Activated T-cell treated with anti-CD3 and anti-CD28 coated beads for 24 hours (primary cell): ENCODE data around the gene GPN2.
"Not testable (repeated sequence)": the region's sequence is repeated elsewhere in the genome, so short reads cannot be mapped to it uniquely, and the experiment has no call there.

ENCODE experiments used
- DNase-seq: peaks from one replicate; pipeline ENCODE4 v3.0.0-alpha.2; 2020; ENCODE audit warnings: low read depth

Gene GPN2

DNA sequence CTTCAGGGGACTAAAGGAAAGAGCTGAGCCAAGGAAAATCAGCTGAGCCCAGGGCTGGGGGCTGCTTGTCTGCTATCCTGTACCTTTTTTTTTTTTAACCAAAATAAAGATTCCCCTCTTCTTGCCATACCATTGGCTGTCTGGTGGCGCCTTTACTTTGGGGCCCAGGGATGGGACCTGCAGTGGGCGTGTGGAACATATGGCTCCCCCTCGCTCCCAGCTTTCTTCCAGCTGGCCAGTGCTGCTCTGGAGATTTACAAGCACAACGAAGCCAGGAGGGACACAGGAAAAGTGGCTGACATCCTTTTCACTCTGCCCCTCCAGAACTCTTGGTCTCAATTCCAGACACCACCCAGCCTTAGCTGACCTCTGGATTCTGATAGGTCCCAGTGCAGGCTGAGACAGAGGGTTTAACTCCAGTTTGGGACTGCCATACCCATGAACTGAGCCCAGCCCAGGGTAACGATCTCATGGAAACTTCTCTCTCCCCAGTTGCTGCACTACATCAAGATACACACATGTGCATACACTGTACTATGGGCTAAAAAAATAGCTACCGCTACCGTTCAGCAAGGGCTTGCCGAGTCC is 32.5 kb downstream of the GPN2 start:
- DNase-seq = no peak

DNA sequence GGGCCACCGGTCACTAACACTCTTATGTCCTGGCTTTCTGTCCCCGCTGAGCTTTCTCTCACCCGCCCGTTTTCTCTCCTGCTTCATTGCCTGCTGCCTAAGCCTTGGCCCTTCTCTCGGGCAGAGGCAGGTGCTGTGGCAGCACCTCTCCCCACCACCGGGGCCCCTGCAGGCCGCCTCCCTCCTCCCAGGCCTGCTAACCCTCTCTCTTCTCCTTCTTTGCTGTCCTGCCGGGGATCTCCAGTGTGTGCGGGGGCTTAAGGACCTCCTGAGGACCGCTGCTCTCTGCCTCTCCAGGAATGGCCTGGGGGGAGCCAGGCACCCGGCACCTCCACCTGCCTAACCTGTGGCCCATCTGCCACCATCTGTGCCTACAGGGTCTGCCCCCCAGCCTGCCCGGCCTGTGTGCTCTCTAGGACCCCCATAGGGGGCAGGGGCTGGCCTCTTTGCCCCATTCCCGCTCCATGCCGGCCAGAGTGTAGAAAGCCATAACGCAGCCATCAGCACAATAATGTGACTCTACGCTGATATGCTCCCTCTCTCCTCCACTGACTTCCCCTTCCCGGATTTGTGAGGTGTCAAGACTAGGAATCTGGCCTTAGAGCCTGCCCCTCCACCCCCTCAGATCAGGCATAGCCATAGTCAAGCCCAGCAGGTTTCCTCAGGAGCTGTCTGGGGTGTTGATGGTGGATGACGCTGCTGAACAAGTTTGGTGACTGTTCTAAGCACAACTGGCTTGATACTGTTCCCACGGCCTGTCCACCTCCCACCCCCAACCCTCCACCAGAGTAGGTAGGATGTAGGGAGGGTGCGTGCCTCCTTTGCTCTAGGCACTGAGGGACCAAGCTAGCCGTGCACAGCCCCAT is 33.2 kb downstream of the GPN2 start:
- no peak for DNase-seq

DNA sequence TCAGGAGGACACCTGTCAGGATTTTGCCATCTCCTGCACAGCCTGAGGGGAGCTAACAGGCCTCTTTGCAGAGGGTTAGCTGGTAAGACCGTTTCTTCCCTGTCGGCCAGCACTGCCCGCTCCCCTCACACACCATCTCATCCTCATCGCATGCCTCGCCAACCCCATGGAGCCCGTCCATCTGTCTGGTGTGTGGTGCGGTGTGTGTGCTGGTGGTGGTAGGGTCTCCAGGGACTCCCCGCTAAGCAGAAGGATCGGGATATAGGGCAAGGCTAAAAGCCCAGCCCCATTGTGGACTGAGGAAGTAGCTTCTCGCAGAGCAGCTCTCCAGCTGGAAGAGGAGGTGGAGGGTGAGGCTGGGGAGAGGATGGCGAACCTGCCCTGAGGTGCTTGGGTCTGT is 33.9 kb downstream of the GPN2 start:
- no peak for DNase-seq

DNA sequence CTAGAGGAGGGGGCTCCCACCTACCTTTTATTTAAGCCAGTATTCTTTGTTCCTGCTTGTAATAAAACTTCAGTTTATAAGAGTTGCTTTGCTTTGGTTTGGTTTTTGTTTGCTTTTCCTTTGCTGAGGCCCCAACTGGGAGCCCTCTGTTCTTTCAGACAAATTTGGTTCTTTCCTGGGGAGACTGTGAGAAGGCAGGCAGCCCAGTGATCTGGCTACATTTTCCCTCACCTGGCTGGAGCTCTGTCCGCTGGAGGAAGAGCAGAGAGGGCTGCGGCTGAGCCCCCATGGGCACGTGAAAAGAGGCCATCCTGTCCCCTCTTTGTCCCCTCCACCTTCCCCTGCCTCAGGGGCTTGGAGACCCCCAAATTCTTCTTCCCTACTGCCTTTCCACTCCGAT is 34.4 kb downstream of the GPN2 start:
- DNase-seq = no peak

DNA sequence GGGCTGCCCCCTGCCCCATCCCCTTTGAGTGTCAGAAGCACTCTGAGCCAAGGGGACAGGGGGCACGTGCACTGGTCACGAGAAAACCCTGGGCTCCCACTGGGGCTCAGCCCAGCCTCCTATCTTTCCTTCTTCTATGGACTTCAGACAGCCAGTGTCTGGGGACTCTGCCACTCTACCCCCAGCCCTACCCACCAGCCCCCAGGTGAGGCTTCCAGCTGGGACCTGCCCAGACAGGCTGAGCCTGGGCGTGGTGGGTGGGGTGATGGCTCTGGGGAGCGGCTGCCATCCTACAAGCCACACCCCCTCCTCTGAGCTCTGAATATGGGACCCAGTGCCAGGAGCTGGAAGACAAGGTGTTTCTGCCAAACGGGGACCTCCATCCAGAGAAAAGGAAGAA is 35.2 kb downstream of the GPN2 start:
- DNase-seq = no peak

DNA sequence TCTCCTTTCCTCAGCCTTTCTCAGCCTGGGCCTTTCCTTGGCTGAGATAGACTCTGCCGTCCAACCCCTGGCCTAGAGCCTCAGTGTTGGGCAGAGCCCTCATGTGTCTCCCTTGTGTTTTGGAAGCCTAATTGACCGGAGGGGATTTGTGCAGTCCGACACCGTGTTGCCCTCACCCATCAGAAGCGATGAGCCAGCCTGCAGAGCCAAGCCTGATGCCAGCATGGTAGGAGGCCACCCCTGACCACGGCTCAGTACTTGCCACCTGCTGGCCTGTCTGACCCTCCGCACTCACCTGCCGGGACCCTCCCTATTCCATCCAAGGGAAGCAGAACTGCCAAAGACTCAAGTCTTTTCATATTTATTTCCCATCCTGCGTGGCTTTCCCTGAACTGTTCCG is 36.5 kb downstream of the GPN2 start:
- no peak for DNase-seq

DNA sequence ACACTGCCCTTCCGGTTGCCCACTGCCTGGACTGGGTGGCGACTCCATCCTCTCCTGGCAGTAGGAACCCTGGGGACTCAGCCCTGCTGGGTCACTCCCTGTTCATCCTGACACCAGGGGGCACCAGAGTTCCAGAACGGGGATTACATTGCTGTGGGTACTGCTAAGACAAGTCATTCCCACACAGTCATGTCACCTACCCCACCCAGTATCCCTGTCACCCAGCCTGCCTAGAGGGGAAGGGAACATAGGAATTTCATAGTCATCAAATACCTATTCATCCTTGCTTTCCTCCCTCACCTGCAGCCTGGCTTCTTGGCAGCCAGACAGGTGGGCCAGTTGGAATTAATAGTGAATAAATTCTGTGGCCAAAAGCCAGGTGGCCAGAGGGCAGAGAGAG is 36.9 kb downstream of the GPN2 start:
- DNase-seq = peak; percentile 60

DNA sequence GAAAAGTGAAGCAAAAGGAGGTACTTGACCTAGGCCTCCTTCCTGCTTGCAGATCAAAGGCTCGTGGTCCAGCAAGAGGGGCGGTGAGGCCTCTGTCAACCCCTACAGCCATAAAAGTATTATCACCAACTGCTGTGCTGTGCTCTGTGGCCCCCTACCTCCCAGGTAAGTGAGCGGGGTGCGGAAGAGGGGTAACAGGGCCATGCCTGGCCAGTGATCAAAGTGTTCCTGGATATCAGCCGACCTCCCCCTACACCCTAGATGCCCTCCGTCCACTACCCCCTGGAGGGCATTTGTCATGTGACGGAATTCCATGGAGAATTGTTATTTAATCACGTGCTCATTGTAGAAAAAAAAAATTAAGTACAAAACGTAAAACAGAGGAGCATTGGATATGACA is 37.4 kb downstream of the GPN2 start:
- no peak for DNase-seq

DNA sequence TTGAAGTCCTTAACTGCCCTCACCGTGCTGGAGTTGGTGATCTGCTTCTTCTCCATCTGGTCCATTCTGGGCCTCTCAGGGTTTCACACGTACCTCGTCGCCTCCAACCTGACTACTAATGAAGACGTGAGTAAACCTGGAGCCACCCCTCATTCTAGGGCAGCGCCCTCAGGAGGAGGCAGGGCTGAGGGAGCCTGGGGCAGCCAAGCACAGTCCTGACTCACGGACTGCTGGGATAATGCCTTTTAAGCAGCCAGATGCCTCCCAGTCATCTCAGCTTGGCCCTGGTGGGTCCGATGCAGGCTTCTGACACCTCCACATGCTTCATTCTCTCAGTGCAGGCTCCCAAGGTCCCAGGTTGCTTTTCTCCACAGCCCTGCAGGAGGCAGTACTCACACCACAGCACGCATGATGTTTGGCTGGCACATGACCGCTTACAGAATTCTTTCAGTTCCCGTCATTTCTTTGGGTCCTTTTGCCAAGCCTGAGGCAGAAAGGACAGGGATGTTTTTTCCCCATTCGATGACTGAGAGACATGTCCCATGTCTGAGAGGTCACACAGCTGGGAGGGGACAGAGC is 38.9 kb downstream of the GPN2 start:
- DNase-seq = no peak

DNA sequence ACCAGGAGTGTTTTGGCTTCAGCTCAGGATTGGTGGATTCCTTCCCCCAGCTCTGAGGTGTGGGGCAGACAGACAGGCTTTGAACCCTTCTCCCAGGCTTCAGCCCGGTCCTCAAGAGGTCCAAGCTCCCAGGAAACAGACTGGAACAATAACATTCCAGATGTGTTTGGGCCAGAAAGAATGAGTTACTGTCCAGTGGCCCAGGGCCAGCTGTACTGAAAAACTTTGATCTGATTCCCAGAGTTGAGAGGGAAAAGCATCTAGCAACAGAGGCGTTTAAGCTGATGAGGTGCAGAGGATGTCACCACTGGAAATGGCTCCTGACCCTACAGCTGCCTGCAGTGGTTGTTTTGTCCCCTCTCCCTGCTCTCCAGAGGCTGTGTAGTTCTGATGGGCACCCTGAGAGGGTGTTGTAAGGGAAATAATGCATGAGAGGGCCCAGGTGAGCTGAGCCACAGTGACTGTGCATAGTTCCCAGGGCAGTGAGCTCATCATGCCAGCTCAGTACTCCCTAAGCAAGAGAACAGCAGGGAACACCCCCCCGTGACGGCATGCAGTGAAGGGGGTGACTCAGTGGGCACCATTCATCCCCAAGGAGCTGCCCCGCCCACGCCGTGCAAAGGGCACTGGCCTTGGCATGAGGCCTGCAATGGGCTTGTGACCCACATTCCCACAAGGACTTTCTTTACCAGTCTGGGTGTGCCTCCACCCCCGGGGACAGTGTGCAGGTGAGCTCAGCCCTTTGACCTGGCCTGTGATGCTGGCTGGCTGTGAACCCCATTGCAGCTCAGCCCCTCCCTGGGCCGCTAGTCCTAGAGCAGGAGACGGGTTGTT is 40.9 kb downstream of the GPN2 start:
- DNase-seq = no peak

DNA sequence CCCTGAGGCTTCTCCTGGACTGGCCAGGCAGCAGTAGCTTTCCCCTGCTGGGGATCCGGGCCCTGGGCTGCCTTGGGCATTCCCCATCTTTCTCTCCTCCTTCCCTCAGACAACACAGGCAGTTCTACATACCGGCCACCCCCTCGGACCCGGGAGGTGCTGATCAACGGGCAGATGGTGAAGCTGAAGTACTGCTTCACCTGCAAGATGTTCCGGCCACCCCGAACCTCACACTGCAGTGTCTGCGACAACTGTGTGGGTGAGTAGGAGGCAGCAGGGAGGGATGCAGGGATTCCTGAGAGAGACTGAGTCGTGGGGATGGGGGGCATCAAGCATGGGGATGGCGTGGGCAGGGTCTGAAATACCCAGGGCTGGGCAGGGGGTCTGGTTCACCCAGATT is 41.6 kb downstream of the GPN2 start:
- no peak for DNase-seq

DNA sequence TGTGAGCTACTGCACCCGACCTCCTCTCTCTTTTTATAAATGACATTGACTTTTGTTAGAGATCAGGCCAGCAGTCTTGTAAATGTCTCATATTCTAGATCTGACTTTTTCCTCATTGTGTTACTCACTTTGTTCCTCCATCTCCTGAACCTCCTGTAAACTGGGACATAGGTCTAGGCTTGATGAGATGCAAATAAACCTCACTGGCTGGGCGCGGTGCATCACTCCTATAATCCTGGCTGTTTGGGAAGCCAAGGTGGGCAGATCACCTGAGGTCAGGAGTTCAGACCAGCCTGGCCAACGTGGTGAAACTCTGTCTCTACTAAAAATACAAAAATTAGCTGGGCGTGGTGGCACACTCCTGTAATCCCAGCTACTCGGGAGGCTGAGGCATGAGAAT is 42.3 kb downstream of the GPN2 start:
- not testable (repeated sequence) for DNase-seq

DNA sequence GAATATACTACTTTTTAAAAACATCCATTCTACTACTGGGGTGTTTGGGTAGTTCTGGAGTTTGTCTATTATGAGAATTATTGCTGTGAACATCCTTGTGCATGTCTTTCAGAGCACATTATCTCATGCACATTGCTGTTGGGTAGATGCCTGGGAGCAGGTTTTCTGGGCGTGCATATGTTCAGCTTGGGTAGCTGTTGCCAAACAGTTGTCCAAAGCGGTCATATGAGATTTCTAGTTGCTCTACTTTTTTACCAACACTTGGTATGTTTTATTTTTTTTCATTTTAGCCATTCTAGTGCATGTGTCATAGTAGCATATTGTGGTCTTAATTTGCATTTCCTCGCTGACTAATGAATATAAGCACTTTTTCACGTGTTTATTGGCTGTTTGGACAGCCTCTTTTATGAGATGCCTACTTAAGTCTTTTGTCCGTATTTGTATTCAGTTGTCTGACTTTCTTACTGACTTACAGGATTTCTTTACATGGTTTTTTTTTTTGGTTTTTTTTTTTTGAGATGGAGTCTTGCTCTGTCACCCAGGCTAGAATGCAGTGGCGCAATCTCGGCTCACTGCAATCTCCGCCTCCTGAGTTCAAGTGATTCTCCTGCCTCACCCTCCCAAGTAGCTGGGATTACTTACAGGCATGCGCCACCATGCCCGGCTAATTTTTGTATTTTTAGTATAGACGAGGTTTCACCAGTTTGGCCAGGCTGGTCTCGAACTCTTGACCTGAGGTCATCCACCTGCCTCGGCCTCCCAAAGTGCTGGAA is 45.5 kb downstream of the GPN2 start:
- DNase-seq = no peak

DNA sequence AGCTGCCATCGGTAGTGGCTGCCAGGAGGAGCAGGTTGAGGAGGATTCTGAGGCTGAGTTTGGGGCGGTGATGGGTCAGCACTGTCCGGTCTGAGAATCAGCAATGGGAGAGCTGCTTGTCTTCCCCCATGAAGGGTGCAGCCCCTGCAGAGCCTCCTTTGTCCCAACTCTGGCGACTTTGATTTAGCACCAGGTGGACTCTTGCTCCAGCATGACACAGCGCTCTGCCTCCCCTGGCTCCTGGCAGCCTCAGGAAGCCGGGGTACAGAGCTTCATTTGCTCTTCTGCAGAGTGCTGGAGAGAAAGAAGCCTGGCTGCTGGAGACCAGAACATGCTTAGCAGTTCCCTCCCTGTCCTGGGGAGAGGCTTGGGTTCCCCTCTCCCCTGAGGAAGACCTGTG is 50.3 kb downstream of the GPN2 start:
- no peak for DNase-seq

DNA sequence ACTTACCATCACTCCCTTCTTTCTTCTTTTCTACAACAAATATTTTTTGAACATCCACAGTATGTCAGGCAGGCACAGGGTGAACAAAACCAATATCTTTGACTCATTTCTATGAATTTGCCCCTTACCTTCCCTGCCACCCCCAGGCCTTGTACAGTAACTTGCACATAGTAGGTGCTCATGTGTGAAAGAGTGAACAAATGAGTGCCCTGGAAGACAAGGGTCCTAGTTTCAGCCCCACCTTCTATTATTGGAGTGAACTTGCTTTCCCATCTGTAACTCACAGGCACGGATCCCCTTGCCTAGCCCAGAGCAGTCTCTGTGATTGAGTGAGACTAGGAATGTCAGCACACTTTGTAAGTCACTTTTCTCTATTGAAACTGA is 50.8 kb downstream of the GPN2 start:
- no peak for DNase-seq

DNA sequence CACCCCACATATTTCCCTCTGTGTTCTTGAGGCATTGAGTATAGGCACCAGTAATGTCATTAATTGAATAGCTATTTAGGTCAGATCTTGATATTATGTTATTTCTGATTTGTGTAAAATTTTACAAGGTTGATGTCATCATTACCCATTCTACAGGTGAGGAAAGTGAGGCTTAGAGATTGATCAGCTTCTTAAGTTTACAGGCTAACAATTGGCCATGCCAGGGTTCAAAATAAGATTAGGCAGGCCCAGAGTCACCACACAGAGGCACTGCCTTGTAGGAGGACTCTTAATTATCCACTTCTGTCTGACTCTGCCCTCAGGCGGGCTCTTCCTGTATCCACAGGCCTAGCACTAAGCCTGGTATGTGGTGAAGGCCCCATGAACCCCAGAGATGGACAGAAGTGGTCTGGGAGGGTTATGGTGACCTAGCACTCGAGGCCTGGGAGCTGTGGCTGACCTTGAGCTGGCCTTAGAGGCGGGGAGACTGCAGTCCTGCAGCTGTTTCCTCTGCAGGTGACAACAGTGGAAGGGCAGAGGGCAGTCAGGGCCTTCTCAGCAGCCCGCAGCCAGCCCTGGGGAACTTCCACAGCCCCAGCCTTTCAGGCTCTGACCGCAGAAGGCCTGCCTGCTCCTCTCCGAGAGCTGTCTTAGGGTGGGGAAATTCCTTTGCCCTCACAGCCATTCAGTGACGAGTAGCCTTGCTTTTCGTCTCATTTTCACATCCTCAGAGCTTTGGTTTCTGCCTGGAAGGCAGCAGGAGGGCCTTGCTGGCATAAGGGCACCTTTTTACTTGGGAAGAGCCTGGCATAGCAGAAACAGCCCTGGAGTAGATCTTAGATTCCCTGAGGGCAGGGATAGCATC is 51.4 kb downstream of the GPN2 start:
- peak; percentile 43 for DNase-seq

DNA sequence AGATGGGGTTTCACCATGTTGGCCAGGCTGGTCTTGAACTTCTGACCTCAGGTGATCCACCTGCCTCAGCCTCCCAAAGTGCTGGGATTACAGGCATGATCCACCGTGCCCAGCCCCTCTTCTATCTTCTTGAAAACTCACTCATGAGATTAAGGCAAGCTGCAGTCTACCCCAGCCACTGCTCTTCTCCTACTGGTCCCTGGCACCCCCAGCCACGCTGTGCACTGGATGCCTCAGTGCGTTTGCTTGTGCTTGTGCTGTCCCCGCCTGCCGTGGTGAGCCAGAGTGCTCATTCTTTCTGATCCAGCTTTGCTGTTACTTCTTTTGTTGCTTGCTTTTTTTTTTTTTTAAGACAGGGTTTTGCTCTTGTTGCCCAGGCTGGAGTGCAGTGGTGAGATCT is 52.4 kb downstream of the GPN2 start:
- DNase-seq = not testable (repeated sequence)

DNA sequence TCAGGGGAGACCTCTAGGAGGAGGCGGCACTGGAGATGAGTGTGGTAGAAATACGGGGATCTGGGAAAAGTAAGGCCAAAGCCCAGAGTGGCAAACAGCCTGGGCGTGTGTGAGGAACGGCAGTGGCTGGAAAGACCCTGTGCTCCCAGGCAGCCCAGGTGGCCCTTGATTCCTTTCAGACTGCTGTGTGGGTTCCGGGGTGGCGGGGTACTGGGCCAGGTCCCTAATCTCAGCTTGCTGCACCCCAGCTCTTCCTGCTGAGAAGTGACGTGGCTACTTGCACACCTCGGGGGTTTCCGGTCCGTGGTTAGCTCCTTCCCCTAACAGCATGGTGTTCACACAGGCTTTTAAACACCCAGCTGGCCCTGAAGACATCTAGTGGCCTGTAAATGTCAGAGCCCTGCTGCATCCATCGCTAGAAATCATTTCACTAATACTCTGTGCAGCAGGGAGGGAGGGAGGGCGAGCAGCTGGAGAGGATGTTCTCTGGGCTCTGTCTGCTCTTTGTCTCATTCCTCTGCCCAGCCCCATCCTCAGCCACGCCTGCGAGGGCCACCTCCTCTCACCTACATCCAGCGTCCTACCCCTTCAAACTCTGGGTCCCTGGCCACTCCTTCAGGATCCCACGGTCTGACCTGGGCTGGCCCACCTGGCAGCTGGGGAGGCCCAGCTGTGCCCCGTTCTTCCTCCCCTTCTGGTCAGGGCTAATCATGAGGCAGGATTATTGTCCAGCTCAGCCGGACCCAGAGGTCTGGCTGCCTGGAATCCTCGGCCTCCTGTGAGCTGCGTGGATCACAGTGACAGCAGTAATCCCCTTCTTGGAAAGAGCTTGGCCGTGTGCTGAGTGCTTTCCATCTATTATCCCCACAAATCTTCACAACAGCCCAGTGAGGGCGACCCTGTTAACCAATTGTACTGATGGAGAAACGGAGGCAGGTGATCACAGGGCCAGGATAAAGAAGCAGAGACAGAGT is 56.4 kb downstream of the GPN2 start:
- DNase-seq = peak; percentile 74

DNA sequence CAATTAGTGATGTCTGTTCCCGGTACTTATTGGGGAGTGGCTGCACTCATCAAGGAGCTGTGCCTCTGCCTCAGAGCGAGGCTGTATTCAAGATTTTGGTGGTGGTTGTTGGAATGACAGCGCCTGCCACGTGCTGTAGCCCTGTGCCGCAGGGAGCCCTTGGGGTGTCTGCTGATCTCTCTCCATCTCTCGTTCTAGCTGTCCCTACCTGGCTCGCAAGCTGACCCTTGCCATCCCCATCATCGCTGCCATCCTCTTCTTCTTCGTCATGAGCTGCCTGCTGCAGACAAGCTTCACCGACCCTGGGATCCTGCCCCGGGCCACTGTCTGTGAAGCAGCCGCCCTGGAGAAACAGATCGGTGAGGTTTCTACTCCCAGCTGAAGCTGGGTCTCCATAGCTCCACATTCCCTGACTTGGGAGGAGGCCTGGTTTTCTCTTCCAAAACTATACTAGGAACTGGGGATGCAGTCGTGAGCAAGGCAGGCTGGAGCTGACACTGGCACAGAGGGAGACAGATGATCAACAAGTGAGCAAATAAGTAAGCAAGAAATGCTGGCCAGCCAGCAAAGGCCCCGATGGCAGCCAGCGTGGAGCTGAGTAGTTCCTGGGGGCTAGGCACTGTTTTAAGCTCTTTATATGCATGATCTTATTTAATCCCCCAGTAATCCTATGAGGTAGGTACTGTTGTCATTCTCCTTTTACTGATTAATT is 57.7 kb downstream of the GPN2 start:
- no peak for DNase-seq
